B cell (primary cell): ENCODE measurements around the gene CAPN15.

Source experiments
- CTCF ChIP-seq: fragments of 200-600 bp; IDR thresholded peaks from one replicate; pipeline ENCODE4 v1.8.0; 2022; ENCODE audit warnings: antibody characterized with exemption, mild to moderate bottlenecking
- EZH2 ChIP-seq: IDR thresholded peaks from 2 replicates; pipeline ENCODE4 v1.6.1; 2012; ENCODE audit warnings: borderline replicate concordance, low read depth, mild to moderate bottlenecking, moderate library complexity, low read length; ENCODE audit not compliant: insufficient read depth, poor library complexity, severe bottlenecking

GRCh38 chr16:586047-586644 lies 58.6 kb downstream of the CAPN15 start:
- TF ChIP-seq CTCF (no peak), EZH2 (no peak)
